AG09319 (cell line): ENCODE measurements around the gene SPRYD3.
"Not testable (repeated sequence)": the region's sequence is repeated elsewhere in the genome, so short reads cannot be mapped to it uniquely, and the experiment has no call there.

Source experiments
- DNase-seq: peaks from one replicate; pipeline ENCODE4 v3.0.0-alpha.2; 2010; ENCODE audit warnings: low read depth; ENCODE audit errors: extremely low read depth
- TF ChIP-seq, protein P1 (sequence below): IDR thresholded peaks from 2 replicates; pipeline ENCODE4 v1.5.1; 2011; ENCODE audit warnings: low read depth, mild to moderate bottlenecking, inconsistent platforms, low read length, moderate library complexity

Gene SPRYD3

DNA sequence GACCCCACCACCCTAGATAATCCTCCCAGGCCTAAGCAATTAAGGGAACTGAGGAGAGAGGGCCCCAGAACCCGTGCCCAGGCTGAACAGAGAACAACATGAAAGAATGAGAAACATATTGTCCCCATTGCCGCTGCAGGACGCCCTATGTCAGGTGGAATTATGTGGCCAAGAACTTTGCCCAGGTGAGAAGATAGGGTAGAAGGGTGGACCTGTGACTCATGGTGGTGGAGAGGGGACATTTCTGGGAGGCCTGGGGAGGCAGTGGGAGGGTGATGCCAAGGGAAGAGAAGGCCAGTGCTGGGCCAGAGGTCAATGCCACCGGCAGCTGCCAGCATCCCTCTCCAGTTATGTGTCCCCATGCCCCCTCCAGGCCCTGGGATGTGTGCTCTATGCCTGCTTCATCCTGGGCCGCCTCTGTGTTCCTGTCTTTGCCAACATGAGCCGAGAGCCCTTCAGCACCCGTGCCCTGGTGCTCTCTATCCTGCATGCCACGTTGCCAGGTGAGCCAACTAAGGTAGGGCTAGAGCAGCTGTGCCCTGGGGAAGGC lies 39.6 kb upstream of the SPRYD3 start:
- TF ChIP-seq, protein P1, sequence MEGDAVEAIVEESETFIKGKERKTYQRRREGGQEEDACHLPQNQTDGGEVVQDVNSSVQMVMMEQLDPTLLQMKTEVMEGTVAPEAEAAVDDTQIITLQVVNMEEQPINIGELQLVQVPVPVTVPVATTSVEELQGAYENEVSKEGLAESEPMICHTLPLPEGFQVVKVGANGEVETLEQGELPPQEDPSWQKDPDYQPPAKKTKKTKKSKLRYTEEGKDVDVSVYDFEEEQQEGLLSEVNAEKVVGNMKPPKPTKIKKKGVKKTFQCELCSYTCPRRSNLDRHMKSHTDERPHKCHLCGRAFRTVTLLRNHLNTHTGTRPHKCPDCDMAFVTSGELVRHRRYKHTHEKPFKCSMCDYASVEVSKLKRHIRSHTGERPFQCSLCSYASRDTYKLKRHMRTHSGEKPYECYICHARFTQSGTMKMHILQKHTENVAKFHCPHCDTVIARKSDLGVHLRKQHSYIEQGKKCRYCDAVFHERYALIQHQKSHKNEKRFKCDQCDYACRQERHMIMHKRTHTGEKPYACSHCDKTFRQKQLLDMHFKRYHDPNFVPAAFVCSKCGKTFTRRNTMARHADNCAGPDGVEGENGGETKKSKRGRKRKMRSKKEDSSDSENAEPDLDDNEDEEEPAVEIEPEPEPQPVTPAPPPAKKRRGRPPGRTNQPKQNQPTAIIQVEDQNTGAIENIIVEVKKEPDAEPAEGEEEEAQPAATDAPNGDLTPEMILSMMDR: no peak
- no peak for DNase-seq

DNA sequence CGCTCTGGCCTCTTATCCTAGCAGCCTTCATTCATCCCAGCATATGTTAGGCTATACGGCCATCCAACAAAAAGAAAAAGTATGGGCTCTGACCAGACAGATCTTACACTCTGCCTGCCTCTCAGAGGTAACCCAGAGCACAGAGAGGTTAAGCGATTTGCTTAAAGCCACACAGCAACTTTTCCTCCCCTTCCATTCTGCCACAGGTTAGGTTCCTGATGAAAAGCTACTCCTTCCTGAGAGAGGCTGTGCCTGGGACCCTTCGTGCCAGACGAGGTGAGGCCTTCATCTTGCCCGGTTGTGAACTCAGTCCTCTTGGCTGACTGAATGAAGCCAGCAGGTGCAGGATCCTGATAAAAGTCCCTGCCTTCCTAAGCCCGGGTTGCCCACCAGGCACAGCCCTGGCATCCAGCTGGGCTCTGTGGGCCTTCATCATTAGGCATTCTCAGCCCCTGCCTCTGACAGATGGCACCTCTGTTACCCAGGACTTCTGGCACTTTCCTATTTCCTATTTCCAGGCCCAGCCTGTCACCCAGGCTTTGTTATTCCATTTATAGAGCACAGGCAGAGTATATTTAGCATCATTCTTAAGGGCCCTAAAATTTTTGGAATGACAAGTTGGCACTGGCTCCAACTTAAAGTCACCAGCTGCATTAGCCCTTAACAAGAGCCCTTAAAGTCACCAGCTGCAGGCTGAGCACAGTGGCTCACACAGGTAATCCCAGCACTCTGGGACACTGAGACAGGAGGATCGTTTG lies 36.9 kb upstream of the SPRYD3 start:
- TF ChIP-seq, protein P1: no peak
- no peak for DNase-seq

DNA sequence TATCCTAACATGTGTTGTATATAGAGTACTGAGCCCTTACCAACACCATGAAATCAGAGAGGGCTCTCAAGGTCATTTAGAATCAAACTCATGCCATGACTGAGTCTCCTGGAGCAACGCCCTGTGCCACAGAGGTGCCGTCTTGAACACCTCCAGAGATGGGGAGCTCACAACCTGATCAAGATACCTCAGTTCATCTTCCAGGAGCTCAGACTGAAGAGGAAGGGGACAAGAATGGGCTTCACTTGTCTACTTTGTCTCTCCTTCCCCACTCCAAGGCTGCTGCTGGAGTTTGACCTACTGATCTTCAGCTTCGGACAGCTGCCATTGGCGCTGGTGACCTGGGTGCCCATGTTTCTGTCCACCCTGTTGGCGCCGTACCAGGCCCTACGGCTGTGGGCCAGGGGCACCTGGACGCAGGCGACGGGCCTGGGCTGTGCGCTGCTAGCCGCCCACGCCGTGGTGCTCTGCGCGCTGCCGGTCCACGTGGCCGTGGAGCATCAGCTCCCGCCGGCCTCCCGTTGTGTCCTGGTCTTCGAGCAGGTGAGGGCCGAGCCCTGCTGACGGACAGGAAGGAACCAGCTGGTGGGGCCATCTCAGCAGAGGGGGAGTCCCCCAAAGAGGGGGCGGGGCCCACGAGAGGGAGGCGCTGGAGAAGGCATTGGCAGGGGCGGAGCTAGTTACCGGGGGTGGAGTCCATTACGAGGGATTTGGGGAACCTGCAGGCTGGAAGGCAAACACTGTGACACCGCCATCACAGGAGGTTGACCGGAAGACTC lies 36.1 kb upstream of the SPRYD3 start:
- DNase-seq: no peak
- TF ChIP-seq, protein P1: no peak

DNA sequence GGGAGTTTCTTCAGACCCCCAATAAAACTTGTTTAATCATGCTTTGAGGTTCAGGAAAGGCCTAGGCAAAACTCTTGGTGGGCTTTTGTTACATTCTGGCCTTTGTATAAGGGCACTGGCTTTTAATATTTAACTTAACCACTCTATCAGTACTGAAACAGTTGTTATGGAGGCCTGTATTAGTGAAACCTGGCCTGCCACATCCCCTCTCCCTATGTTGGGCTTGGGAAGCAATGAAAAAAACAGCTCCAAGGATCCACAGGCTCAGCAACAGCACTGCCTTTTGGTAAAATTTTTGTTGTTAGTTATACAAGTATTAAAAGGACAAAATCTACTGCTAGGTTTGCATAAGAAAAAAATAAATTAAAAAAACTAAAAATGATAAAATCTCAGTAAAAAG lies 34.8 kb upstream of the SPRYD3 start:
- no peak for DNase-seq
- TF ChIP-seq, protein P1: no peak

DNA sequence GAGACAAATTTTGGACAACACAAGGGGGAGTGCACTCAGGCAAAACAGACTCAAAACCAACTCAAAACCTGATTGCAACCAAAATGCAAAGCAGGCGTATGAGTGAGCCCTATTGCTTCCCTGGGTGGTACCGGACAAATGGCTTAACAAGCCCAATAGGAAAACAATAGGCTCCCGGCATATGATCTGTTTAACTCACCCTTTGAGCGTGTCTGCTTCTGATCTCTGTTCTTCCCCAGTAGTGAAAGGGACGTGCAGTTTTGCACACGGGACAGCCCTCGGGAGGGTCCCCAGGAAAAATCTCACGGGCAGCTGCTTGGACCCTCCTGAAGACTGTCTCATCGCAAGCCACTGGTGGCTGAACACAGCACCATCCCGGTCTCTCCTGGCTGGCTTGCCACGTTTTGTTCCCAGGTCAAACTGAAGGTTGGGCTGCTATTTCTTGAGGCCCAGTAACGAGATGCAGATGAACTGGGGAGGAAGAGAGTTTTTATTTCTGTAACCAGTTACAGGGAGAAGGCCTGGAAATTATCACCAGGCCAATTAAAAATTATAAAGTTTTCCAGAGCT lies 34.0 kb upstream of the SPRYD3 start:
- TF ChIP-seq, protein P1: no peak

DNA sequence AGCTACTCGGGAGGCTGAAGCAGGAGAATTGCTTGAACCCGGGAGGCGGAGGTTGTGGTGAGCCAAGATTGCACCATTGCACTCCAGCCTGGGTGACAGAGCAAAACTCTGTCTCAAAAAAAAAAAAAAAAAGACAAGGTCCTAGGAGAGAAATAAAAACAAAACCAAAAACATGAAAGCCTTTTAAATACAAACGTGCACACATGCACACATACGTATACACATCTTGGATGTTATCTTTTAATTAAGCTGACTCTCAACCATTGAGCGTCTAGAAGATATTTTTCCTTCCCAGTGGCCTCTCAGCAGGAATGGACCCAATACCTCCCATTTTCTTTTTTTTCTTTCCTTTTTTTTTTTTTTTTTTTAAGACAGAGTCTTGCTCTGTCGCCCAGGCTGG lies 33.2 kb upstream of the SPRYD3 start:
- DNase-seq: not testable (repeated sequence)

More for the DNA sequence above, 34.0 kb upstream of the SPRYD3 start:
- no peak for DNase-seq

DNA sequence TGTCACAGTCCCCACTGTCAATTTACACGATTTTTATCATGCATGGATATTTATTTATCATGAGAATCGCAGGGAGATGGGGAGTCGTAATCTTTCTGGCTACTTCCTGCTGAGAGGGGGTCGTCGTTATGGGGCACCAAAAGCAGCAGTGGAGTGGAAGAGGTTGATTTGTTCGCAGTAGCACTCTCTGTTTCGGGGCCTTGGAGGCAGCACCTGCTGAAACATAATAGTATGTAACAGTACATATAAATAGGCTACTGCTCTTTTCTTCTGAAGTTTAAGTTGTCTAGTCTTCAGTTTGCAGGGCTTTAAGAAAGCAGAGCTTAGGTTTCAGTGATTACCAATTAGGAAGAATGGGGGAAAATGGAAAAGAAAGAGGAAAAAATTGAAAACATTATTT lies 27.9 kb upstream of the SPRYD3 start:
- DNase-seq: no peak
- TF ChIP-seq, protein P1: no peak
